Measurements from ENCODE around the gene ZNF275.

- TF ChIP-seq MYC (IDR thresholded peaks at IDR 0.05; ENCODE audit: low read depth, low read length) (no peak), POLR2AphosphoS5 (IDR thresholded peaks at IDR 0.05; ENCODE audit: insufficient read depth, low read depth, low read length) (no peak), CTCF (IDR thresholded peaks at IDR 0.05; ENCODE audit: extremely low read depth in 1 of 2, insufficient read depth in 1 of 2, low read depth in 1 of 2, low read length in 2 of 2) (no peak), POLR2A (IDR thresholded peaks at IDR 0.05; ENCODE audit: low read depth, low read length) (no peak), EZH2 (IDR thresholded peaks at IDR 0.05; ENCODE audit: borderline replicate concordance, low read depth, low read length, severe bottlenecking) (no peak), MAX (IDR thresholded peaks at IDR 0.05; ENCODE audit: insufficient read depth, insufficient read length) (no peak), GATA2 (IDR thresholded peaks at IDR 0.05; ENCODE audit: insufficient read depth, insufficient read length, low read depth, low read length) (no peak), FOS (IDR thresholded peaks at IDR 0.05; ENCODE audit: borderline replicate concordance, insufficient read depth, low read length) (no peak), JUN (IDR thresholded peaks at IDR 0.05; ENCODE audit: borderline replicate concordance, insufficient read depth, insufficient read length, low read depth) (no peak)
These were observed 9.0 kb downstream of the ZNF275 start for GRCh38 chrX:153342762-153343558.
